Ecto neural progenitor cell (in vitro differentiated cells): ENCODE measurements around the gene LRCH4.
"Not testable (repeated sequence)": the region's sequence is repeated elsewhere in the genome, so short reads cannot be mapped to it uniquely, and the experiment has no call there.

Source experiments
- DNase-seq: peaks from one replicate; pipeline ENCODE4 v3.0.0-alpha.2; 2018; ENCODE audit warnings: low spot score

LRCH4 gene

DNA sequence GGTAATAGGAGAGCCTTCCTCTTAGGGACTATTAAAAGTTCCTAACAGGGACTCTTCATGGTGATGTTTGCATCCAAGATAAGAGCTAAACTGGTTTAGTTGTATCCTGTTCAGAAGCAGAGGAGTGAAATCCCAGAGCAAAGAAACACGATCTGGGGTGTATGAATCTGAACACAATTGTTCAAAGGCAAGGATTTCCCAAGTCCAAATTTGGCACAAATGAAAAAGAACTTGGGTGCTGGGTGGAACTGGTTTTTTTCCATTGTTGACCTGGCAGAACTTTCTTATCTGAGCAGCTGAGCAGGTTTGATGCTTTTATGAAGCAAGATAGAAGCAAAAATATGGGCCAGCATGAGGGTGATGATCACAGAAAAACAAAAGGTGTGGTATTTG is 41.0 kb downstream of the LRCH4 start:
- DNase-seq = no peak

GRCh38 chr7:100544386-100544785 is 41.5 kb downstream of the LRCH4 start:
- DNase-seq = no peak

GRCh38 chr7:100543586-100543985 is 42.3 kb downstream of the LRCH4 start:
- DNase-seq = no peak

DNA sequence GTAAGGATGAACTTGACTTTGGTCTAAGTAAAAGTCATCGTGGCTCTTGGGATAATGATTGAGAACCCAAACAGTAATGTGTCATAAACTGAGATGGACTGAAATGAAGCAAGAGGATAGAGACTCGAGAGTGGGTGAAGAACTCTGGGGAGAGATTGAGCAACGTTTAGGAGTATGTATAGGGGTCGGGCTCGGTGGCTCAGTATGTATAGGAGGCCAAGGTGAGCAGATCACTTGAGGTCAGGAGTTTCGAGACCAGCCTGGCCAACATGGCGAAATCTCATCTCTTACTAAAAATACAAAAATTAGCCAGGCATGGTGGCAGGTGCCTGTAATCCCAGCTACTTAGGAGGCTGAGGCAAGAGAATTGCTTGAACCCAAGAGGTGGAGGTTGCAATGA is 44.6 kb downstream of the LRCH4 start:
- not testable (repeated sequence) for DNase-seq

- DNase-seq = no peak
Observed at GRCh38 chr7:100540073-100540723, 45.7 kb downstream of the LRCH4 start.

GRCh38 chr7:100539436-100540006 is 46.4 kb downstream of the LRCH4 start:
- DNase-seq = no peak

GRCh38 chr7:100538654-100539435 is 47.1 kb downstream of the LRCH4 start, which contains the start of gene AGFG2:
TSS of gene AGFG2 (plus strand) at chr7:100539203. CDS start at chr7:100539347, 144 bp downstream.
- peak; percentile 100 for DNase-seq

DNA sequence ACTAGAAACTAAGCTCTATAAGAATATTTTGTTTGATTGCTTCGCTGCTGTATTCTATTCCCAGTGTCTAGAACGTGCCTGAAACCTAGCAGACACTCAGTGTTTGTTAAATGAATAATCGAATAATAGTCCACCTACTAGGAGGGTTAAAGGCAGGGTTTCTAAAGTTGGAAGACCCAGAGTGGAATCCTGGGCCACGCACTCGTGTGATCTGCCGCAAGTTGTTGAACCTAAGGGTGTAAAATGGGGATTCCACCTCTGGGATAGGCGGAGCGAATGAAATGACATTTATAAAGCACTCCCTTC is 47.6 kb downstream of the LRCH4 start:
- no peak for DNase-seq

GRCh38 chr7:100536695-100537094 is 49.2 kb downstream of the LRCH4 start:
- DNase-seq = not testable (repeated sequence)

DNA sequence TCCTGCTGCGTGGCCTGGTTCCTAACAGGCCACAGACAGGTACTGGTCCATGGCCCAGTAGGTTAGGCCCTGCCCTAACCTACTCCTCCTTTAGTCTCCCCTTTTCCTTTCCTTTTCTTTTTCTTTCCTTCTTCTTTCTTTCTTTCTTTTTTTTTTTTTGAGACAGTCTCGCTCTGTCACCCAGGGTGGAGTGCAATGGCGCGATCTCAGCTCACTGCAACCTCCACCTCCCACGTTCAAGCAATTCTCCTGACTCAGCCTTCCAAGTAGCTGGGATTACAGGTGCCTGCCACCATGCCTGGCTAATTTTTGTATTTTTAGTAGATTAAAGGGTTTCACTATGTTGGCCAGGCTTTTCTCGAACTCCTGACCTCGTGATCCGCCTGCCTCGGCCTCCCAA is 49.9 kb downstream of the LRCH4 start:
- DNase-seq = not testable (repeated sequence)

- DNase-seq = no peak
Observed at GRCh38 chr7:100532165-100533022, 53.5 kb downstream of the LRCH4 start.

GRCh38 chr7:100528108-100528866 is 57.6 kb downstream of the LRCH4 start:
- not testable (repeated sequence) for DNase-seq
